Measurements from ENCODE around the gene KAZN.

Gene KAZN

DNA sequence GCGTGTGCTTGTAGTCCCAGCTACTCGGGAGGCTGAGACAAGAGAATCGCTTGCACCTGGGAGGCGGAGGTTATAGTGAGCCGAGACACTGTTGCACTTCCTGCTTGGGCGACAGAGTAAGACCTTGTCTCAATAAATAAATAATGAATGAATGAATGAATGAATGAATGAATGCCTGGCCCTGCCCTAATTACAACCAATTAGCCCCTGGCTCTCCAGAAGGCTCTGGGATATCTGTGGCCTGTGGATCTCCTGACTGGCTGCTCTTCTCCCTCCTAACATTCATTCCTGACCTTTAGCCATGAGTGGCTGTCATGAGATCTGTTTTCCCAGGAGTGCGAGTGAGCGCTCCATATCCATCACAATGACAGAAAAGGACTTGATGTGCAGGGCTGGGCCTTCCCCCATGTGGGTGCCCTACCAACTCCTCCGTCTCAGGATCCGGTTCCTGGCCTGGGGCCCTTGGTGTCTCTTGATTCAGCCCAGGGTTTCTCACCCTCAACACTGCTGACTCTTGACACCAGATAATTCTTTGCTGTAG, 311.5 kb downstream of the KAZN start:
- Mint-ChIP-seq H3K36me3 (no peaks in the 10 kb centered on the region), H3K9me3 (no peaks in the 10 kb centered on the region), H3K4me3 (no peak overlapping the region), H3K27me3 (peaks cover 2% of the 10 kb centered on the region), H3K27ac (no peak overlapping the region), H3K4me1 (no peaks in the 10 kb centered on the region)
- DNase-seq (ENCODE audit: low spot score in 2 of 2), result no peak
- no peak for ATAC-seq (ENCODE audit: low read depth)

DNA sequence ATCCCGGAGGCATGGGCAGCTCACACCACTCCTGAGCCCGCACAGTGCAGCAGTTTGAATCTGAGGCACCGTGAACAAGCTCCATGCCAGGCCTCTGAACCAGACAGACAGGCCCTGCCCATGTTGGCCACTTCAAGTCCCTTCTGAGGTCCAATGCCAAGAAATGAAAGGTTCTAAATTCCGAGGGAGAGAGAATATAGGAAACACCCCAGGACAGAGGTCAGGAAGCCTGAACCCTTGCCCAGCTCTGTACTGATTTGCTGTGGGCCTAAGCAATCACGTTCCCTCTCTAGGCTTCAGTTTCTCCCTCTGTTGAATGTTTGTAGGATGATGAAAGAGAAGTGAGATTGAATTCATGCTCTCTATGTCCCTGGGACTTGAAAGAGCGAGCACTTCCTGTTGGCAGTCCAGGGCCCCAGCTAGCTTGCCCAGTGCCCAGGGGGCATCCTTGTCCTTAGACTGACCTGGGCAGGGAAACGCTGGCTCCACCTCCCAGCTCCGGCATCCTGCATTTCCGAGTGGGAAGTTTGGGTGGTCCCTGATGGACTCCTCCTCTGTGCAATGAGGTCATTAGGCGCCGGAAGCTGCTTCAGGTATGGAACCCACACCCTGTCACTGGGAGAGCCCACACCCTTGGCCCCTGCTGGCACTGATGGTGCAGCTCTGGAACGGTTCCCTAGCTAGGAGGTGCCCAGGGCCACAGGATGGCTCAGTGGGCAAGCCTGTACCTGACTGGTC, 312.7 kb downstream of the KAZN start:
- Mint-ChIP-seq H3K4me1 (no peaks in the 10 kb centered on the region), H3K27ac (no peak overlapping the region), H3K27me3 (peaks cover 2% of the 10 kb centered on the region), H3K9me3 (no peaks in the 10 kb centered on the region), H3K4me3 (no peak overlapping the region), H3K36me3 (no peaks in the 10 kb centered on the region)
- DNase-seq (ENCODE audit: low spot score in 2 of 2), result no peak
- ATAC-seq (ENCODE audit: low read depth), result no peak

DNA sequence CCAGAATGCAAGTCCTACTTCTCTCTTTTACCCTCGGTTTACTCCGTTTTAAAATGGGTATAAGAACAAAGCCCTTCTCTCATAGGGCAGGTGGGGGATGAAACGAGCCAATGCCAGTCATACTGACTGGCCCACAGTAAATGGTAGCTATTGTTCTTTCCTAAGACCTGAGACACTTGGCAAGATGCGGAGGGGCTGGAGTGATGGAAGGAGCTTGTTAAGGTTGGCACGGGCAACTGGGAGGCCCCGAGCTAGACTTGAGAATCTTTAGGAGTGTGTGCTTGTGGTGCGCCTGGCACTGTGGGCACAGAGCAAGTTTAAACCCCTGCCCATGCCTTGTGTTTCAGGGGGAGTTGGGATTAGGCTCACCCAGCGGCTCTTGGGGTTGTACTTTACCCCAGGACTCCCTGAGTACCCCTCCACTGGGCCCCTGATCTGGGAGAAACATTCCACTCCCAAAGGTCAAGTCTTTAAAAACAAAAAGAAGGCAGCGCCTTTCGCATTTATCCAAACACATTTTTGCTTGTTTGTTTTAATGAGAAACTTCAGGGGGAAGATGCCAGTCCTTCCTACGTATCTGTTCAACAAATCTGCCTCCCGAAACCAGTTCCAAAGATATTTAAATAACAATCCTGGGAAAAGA, 314.5 kb downstream of the KAZN start:
- Mint-ChIP-seq H3K4me1 (no peaks in the 10 kb centered on the region), H3K27me3 (peaks cover 3% of the 10 kb centered on the region), H3K9me3 (no peaks in the 10 kb centered on the region), H3K27ac (no peak overlapping the region), H3K36me3 (no peaks in the 10 kb centered on the region), H3K4me3 (no peak overlapping the region)
- ATAC-seq (ENCODE audit: low read depth), result no peak
- DNase-seq (ENCODE audit: low spot score in 2 of 2), result no peak

DNA sequence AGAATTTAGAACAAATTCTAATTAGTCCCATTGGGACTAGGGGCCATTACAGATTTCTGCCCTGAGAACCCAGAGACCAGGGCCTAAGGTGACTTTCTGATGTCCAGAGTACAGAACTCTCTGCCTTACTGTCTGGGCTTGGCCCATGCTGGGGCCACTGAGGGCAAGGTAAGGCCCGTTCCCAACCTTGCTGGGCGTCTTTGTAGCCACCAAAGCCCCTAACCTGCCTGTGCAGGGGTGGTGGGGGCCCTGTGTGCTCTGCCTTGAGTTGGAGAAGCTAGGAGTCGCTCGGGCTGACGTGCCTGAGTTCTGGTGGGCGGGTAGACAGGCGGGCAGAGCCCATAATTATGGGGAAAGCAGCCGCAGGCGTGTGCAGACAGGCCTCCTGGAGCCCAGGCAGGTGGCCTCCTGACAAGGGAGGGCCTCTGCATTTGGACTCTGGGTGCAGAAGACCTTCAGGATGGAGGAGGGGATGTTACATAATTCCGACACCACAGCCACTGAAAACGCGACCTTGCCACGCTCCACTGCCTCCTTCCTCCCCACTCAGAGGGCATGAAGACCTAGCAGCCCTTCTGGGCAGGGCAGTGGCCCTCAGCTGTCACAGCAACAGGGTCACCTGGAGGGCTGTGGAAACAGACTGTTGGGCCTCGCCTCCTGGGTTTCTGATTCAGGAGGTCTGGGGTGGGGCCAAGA, 315.1 kb downstream of the KAZN start:
- Mint-ChIP-seq H3K4me1 (no peaks in the 10 kb centered on the region), H3K36me3 (no peaks in the 10 kb centered on the region), H3K9me3 (no peaks in the 10 kb centered on the region), H3K27ac (no peak overlapping the region), H3K27me3 (peaks cover 3% of the 10 kb centered on the region), H3K4me3 (no peak overlapping the region)
- ATAC-seq (ENCODE audit: low read depth) (peak; percentile 29), DNase-seq (ENCODE audit: low spot score in 2 of 2) (no peak)

DNA sequence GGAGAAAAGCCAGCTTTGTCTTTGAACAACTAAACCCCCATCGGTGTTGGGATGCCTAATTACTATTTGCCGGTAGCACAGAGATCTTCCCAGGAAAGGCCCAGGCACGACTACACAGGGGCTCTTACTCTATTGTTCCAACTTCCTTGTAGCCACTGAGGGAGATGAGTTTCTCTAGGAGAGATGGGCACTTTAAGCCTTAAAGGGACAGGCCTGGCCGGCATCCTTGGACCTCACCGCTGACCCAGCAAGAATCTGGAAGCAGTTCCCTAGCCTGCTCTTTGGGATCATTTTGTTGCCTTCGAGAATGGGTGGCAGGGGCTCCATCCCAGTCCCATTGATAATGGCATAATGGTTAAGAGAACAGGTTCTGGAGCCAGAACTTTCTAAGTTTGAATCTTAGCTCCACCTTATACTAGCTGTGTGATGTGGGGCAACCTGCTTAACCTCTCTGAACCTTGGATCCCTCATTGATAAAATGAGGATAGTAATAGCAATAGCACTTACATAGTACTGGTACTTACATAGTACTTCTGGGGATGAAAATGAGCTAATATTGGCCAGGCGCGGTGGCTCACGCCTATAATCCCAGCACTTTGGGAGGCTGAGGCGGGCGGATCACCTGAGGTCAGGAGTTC, 316.0 kb downstream of the KAZN start:
- no peak for ATAC-seq (ENCODE audit: low read depth)

DNA sequence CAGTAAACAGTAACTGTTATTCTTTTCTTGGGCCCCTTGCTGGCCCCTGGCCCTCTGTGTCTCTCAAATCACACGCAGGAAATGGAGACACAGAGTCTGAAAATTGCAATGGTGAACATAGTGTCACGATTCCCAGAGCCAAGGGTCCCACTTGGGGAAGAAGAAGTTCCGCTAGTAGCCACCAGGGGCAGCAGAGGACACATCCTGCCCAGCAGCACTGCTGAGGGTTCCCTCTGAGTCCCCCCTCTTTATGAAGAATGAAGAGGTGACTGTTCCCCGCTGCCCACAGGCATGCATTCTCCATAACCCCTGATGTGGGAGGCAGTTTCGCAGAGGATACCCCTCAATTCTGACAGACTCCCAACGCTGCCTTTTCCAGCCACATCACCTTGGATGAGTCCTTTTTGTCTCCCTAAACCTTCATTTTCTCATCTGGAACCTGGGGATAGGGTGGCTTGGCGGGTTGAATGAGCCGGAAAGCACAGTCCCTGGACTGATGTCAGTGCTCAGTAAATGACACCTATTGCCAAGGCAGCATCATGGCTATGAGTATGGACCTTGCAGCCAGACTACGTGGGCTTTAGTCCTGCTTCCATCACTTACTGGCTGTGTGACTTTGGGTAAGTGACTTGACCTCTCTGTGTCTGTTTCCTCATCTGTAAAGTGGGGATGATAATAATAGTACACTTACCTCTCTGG, 317.0 kb downstream of the KAZN start:
- Mint-ChIP-seq H3K27ac (no peak overlapping the region), H3K4me1 (no peaks in the 10 kb centered on the region), H3K9me3 (no peaks in the 10 kb centered on the region), H3K4me3 (no peak overlapping the region), H3K36me3 (no peaks in the 10 kb centered on the region), H3K27me3 (peaks cover 5% of the 10 kb centered on the region)
- ATAC-seq (ENCODE audit: low read depth), result peak; percentile 50
- peak; percentile 17 to 36 for DNase-seq (ENCODE audit: low spot score in 2 of 2)

More for the DNA sequence above, 316.0 kb downstream of the KAZN start:
- H3K9me3 Mint-ChIP-seq, result no peaks in the 10 kb centered on the region
- H3K36me3 Mint-ChIP-seq, result no peaks in the 10 kb centered on the region
- no peak overlapping the region for H3K4me3 Mint-ChIP-seq
- H3K27ac Mint-ChIP-seq, result no peak overlapping the region
- H3K27me3 Mint-ChIP-seq, result peaks cover 5% of the 10 kb centered on the region
- H3K4me1 Mint-ChIP-seq, result no peaks in the 10 kb centered on the region
- no peak for DNase-seq (ENCODE audit: low spot score in 2 of 2)

DNA sequence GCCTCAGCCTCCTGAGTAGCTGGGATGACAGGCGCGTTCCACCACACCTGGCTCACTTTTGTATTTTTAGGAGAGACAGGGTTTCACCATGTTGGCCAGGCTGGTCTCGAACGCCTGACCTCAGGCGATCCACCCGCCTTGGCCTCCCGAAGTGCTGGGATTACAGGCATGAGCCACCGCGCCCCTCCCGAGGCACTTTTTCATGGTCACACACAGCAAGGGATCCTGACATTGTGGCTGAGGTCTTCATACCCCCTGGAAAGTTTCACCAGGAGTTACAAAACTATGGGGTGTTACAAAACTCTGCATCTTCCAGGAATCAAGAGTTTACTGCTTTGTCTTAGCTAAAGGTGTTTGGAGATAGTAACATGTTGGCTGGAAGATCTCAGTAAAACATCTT, 320.8 kb downstream of the KAZN start:
- Mint-ChIP-seq H3K27me3 (peaks cover 12% of the 10 kb centered on the region), H3K27ac (no peak overlapping the region), H3K36me3 (no peaks in the 10 kb centered on the region), H3K4me1 (no peaks in the 10 kb centered on the region), H3K4me3 (no peak overlapping the region), H3K9me3 (no peaks in the 10 kb centered on the region)
- no peak for ATAC-seq (ENCODE audit: low read depth)
- no peak for DNase-seq (ENCODE audit: low spot score in 2 of 2)

DNA sequence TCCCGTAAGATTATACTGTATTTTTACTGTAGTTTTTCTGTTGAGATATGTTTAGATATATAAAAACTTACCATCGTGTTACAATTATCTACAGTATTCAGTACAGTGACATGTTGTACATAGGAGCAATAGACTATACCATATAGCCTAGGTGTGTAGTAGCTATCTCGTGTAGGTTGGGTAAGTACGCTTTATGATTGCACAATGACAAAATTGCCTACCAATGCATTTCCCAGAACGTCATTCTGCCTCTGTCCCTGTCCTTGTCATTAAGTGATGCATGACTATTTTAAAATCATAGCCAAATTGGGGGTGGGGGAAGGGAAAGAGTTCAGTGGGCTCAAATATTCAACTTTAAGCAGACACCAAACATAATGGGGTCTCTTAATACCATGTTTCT, 321.3 kb downstream of the KAZN start:
- Mint-ChIP-seq H3K4me1 (no peaks in the 10 kb centered on the region), H3K9me3 (no peaks in the 10 kb centered on the region), H3K36me3 (no peaks in the 10 kb centered on the region), H3K4me3 (no peak overlapping the region), H3K27ac (no peak overlapping the region), H3K27me3 (peaks cover 12% of the 10 kb centered on the region)
- DNase-seq (ENCODE audit: low spot score in 2 of 2) (no peak), ATAC-seq (ENCODE audit: low read depth) (no peak)

DNA sequence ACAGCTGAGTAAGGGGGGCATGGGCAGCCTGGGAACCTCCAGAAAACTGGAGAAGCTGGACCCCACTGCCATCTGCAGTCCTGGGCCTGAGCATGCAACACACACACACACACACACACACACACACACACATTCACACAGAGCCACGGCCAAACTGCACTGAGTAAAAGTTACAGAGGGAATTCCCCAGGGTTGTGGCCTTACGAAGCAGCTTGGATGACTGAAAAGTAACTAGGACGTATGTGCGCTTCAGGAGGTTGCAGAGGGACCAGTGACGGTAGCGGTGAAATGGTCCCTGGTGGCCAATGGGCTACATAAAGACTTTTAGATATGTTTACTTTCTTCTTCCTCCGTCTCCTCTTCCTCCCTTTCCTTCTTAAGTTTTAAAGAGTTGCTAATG, 322.6 kb downstream of the KAZN start:
- Mint-ChIP-seq H3K27ac (no peak overlapping the region), H3K36me3 (no peaks in the 10 kb centered on the region), H3K4me1 (peaks cover 3% of the 10 kb centered on the region), H3K9me3 (no peaks in the 10 kb centered on the region), H3K4me3 (no peak overlapping the region), H3K27me3 (peaks cover 22% of the 10 kb centered on the region)
- DNase-seq (ENCODE audit: low spot score in 2 of 2) (no peak), ATAC-seq (ENCODE audit: low read depth) (no peak)

DNA sequence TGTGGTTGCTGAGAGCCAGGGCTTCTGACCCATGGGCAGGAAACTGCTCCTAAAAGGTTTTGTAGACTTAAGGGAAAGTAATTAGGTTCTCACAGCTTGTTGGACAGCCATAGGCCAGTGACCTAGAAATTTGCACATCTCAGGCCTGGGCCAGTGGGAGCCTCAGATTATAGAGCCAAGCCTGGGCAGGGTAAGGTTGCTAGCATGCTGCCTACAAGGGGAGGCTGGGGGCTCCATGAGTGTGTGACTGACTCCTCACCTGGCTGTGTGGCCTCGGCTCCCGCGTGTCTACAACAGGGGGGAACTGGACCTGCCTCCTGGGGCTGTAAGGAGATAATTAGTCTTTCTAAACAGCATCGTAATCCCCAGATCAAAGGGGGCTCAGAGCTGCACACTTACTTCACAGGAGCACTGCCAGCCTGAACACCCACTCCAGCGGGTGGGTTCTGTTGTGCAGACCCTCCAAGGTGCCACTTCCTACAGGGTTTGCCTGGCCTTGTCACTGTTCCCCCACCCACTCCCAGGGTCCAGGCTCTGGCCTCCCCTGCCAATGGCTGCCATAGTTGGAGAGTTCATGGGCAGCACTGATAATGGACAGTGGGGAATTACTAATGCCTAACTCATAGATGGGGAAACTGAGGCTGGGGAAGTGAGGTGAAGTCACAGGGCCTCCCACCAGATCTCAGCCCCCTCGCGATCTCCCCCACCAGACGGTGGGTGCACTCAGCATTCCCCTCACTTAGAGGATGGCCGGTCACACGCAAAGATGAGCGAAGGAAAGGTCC, 324.6 kb downstream of the KAZN start:
- peak overlapping the region; percentile 81 for H3K4me3 Mint-ChIP-seq
- peaks cover 24% of the 10 kb centered on the region for H3K27me3 Mint-ChIP-seq
- ATAC-seq (ENCODE audit: low read depth) (no peak), DNase-seq (ENCODE audit: low spot score in 2 of 2) (no peak)
- no peaks in the 10 kb centered on the region for H3K9me3 Mint-ChIP-seq
- H3K36me3 Mint-ChIP-seq, result no peaks in the 10 kb centered on the region
- no peak overlapping the region for H3K27ac Mint-ChIP-seq
- H3K4me1 Mint-ChIP-seq, result peaks cover 3% of the 10 kb centered on the region

DNA sequence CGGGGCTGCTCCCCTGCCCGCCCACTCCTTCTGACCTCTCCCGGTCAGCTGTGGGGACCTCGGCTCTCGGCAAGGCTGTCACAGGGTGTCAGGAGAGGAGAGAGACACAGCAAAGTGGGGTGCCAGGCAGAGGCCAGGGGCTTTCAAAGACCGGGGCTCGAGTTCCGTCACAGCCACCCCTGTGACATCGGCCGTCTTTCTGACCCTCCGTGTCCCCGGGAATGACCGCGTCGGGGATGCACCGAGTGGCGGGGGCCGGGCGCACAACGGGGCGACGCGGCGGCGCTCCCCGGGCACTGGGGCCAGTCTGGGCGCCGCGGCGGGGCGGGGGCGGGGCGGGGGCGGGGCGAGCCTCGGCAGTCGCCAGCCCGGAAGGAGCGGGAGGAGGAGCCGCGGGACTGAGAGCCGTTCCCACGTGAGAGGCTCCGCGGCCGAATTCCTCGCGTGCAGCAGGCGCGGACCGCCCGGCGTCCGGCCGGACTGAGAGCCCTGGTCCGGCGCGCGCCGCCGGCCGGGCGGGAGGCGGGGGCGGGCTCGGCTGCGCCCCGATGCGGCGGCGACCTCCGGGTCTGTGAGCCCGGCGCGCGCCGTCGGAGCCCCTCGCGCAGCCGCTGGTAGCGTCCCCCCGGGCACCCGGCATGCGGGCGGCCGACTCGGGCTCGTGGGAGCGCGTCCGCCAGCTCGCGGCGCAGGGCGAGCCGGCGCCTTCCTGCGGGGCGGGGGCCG, 325.4 kb downstream of the KAZN start:
- no peaks in the 10 kb centered on the region for H3K9me3 Mint-ChIP-seq
- H3K27ac Mint-ChIP-seq, result no peak overlapping the region
- H3K36me3 Mint-ChIP-seq, result no peaks in the 10 kb centered on the region
- H3K4me3 Mint-ChIP-seq, result peak overlapping the region; percentile 81
- peak in 1 of 2 donors; percentile 16 for DNase-seq (ENCODE audit: low spot score in 2 of 2)
- peak; percentile 80 for ATAC-seq (ENCODE audit: low read depth)
- H3K27me3 Mint-ChIP-seq, result peaks cover 23% of the 10 kb centered on the region
- H3K4me1 Mint-ChIP-seq, result peaks cover 3% of the 10 kb centered on the region

DNA sequence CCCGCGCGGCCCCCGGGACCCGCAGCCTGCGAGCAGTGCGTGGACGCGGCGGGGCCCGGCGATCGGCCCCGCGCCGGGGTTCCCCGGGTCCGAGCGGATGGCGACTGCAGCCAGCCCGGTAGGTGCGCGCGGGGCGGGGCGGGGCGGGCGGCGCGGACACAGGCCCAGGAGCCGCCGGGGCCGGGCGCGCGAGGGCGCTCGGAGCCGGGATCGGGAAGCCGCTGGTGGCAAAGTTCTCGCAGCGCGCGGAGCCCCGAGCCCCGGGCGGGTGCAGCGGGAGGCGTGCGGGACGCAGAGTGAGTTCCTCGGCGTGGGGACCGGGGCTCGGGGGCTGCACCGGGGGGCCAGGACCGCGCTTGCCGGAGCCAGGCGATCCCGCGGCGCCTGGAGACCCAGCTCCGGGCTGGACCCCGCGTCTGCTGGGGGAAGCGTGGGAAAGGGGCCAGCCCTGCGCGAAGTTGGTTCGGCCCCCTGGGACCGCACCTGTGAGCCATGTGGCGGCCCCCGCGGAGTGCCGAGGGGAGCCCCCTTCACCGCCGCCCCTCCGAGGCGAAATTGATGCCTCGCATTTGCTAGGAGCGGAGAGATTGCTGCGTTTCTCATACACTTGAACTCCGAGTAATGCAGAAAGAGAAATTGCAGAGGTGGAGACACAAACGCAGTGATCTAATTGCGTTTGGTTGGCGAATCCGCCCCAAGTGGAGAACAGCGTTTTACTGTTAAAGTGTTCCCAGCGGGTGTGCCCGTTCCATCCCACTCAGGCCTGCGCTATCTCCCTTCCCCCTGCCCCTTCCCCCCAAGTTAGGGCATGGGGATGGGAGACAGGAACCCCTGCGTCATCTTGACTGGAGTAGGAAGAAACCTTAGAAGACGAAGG, 326.2 kb downstream of the KAZN start:
- Mint-ChIP-seq H3K27ac (no peak overlapping the region), H3K27me3 (peaks cover 23% of the 10 kb centered on the region), H3K36me3 (no peaks in the 10 kb centered on the region), H3K9me3 (no peaks in the 10 kb centered on the region), H3K4me3 (peak overlapping the region; percentile 66), H3K4me1 (peaks cover 3% of the 10 kb centered on the region)
- ATAC-seq (ENCODE audit: low read depth) (peak; percentile 42), DNase-seq (ENCODE audit: low spot score in 2 of 2) (peak in 1 of 2 donors; percentile 13)

Measured in memory B cell (primary cell).